IMR-90 (cell line): ENCODE measurements around the gene FGD5. TPM values are rescaled to one million over a fixed set of nuclear protein-coding genes. Genes with fewer than 3 reads are reported as not detected.

ENCODE experiments used
- ATAC-seq: fragments of 200-7000 bp; cut with Tn5 transposase; 2 replicates; pipeline ENCODE4 v1.9.1; 2020; ENCODE audit warnings: low read depth, mild to moderate bottlenecking, moderate library complexity
- BruUV-seq: library from RNA; stranded (reverse); fragments of 400-500 nt; replicated peaks from 2 replicates; lab custom pipeline; 2021; lab: Mats Ljungman, UMichigan
- CTCF ChIA-PET: fragments of 300-600 bp; formaldehyde crosslinking; extraction: SDS; loops from one replicate; lab custom pipeline; 2021; ENCODE audit warnings: antibody characterized with exemption; lab: Yijun Ruan, JAX
- POLR2A ChIA-PET: fragments of 300-600 bp; sonication (Branson Sonifier 250); formaldehyde crosslinking; loops from one replicate; lab custom pipeline; 2022; ENCODE audit warnings: antibody characterized with exemption; ENCODE audit not compliant: unreplicated experiment; lab: Charles Lee
- DNase-seq: peaks from one replicate; pipeline ENCODE4 v3.0.0; 2013
- H2AFZ ChIP-seq: replicated peaks from 2 replicates; pipeline ENCODE3; 2013; ENCODE audit warnings: low read length, mild to moderate bottlenecking; ENCODE audit not compliant: poor library complexity
- H2AK5ac ChIP-seq: 2 replicates; pipeline ENCODE4 v1.6.1; 2013; ENCODE audit warnings: low read depth, low read length, inconsistent platforms
- H2AK9ac ChIP-seq: replicated peaks from 2 replicates; pipeline ENCODE3; 2013; ENCODE audit warnings: mild to moderate bottlenecking, low read depth, low read length, moderate library complexity; ENCODE audit not compliant: poor library complexity
- H2BK120ac ChIP-seq: 2 replicates; pipeline ENCODE4 v1.6.1; 2013; ENCODE audit warnings: low read depth, low read length, inconsistent platforms
- H2BK15ac ChIP-seq: 3 replicates; pipeline ENCODE4 v1.6.1; 2013; ENCODE audit warnings: low read depth, low read length, inconsistent platforms
- H2BK20ac ChIP-seq: 2 replicates; pipeline ENCODE4 v1.6.1; 2013; ENCODE audit warnings: low read depth, mild to moderate bottlenecking, inconsistent platforms, low read length, moderate library complexity
- H2BK5ac ChIP-seq: 2 replicates; pipeline ENCODE4 v1.6.1; 2013; ENCODE audit warnings: mild to moderate bottlenecking, low read depth, low read length, inconsistent platforms; ENCODE audit not compliant: poor library complexity, severe bottlenecking
- H3K14ac ChIP-seq: replicated peaks from 2 replicates; pipeline ENCODE4 v1.6.1; 2013; ENCODE audit warnings: low read depth, low read length, inconsistent platforms
- H3K18ac ChIP-seq: 2 replicates; pipeline ENCODE4 v1.6.1; 2013; ENCODE audit warnings: low read depth, low read length, control low read depth
- H3K23ac ChIP-seq: 2 replicates; pipeline ENCODE4 v1.6.1; 2013; ENCODE audit warnings: low read depth, low read length, inconsistent platforms
- H3K27ac ChIP-seq: 2 replicates; pipeline ENCODE4 v1.5.1; 2013; ENCODE audit warnings: mild to moderate bottlenecking, control low read depth, low read length; ENCODE audit not compliant: insufficient read depth
- H3K27me3 ChIP-seq: 2 replicates; pipeline ENCODE4 v1.6.1; 2013; ENCODE audit warnings: low read length; ENCODE audit not compliant: control insufficient read depth, insufficient read depth
- H3K36me3 ChIP-seq: 2 replicates; pipeline ENCODE4 v1.6.1; 2013; ENCODE audit warnings: low read length, mixed read lengths; ENCODE audit not compliant: control insufficient read depth, insufficient read depth
- H3K4ac ChIP-seq: 2 replicates; pipeline ENCODE4 v1.6.1; 2013; ENCODE audit warnings: low read depth, low read length, inconsistent platforms
- H3K4me1 ChIP-seq: 2 replicates; pipeline ENCODE4 v1.6.1; 2013; ENCODE audit warnings: low read length, mixed read lengths; ENCODE audit not compliant: control insufficient read depth, insufficient read depth
- H3K4me2 ChIP-seq: 2 replicates; pipeline ENCODE4 v1.6.1; 2013; ENCODE audit warnings: low read depth, mild to moderate bottlenecking, control low read depth, low read length, moderate library complexity
- H3K4me3 ChIP-seq: 2 replicates; pipeline ENCODE4 v1.5.1; 2013; ENCODE audit warnings: low read depth, mild to moderate bottlenecking, control low read depth, low read length, moderate library complexity; ENCODE audit not compliant: insufficient read depth
- H3K56ac ChIP-seq: 2 replicates; pipeline ENCODE4 v1.6.1; 2013; ENCODE audit warnings: low read length, inconsistent platforms; ENCODE audit not compliant: insufficient read depth; ENCODE audit errors: extremely low read depth
- H3K79me1 ChIP-seq, 2 experiments: 2 replicates each; pipeline ENCODE4 v1.6.1; 2013; ENCODE audit warnings: low read length in 2 of 2, inconsistent platforms in 1 of 2, low read depth in 1 of 2
- H3K9ac ChIP-seq: 2 replicates; pipeline ENCODE4 v1.6.1; 2013; ENCODE audit warnings: low read depth, low read length, control low read depth
- H3K9me1 ChIP-seq: 2 replicates; pipeline ENCODE4 v1.6.1; 2013; ENCODE audit warnings: low read length, inconsistent platforms; ENCODE audit not compliant: insufficient read depth
- H3K9me3 ChIP-seq: 2 replicates; pipeline ENCODE4 v1.6.1; 2013; ENCODE audit warnings: low read length; ENCODE audit not compliant: control insufficient read depth, insufficient read depth
- H4K20me1 ChIP-seq: 2 replicates; pipeline ENCODE4 v1.6.1; 2013; ENCODE audit warnings: low read length, inconsistent platforms; ENCODE audit not compliant: insufficient read depth
- H4K5ac ChIP-seq: 2 replicates; pipeline ENCODE4 v1.6.1; 2013; ENCODE audit warnings: mild to moderate bottlenecking, low read depth, low read length, control low read depth
- H4K8ac ChIP-seq, 2 experiments: 2 replicates each; pipeline ENCODE4 v1.6.1; 2013; ENCODE audit warnings: low read depth in 2 of 2, low read length in 2 of 2, control low read depth in 1 of 2, inconsistent platforms in 1 of 2
- H4K91ac ChIP-seq: 2 replicates; pipeline ENCODE4 v1.6.1; 2013; ENCODE audit warnings: low read depth, low read length, inconsistent platforms; ENCODE audit not compliant: insufficient read depth
- BHLHE40 ChIP-seq: fragments of 150-350 bp; IDR thresholded peaks from 2 replicates; pipeline ENCODE4 v1.6.1; 2016; ENCODE audit warnings: mild to moderate bottlenecking, low read depth, low read length
- CEBPB ChIP-seq: IDR thresholded peaks from 2 replicates; pipeline ENCODE4 v1.6.1; 2012; ENCODE audit warnings: low read depth, low read length, improper control_type of control experiment
- CHD1 ChIP-seq: IDR thresholded peaks from 2 replicates; pipeline ENCODE4 v1.6.1; 2012; ENCODE audit warnings: low read depth, low read length, improper control_type of control experiment
- FOS ChIP-seq: fragments of 150-350 bp; IDR thresholded peaks from 2 replicates; pipeline ENCODE4 v1.6.1; 2016; ENCODE audit warnings: low read depth, low read length
- MAFK ChIP-seq: IDR thresholded peaks from 2 replicates; pipeline ENCODE4 v1.6.1; 2012; ENCODE audit warnings: low read depth, low read length, improper control_type of control experiment
- MAZ ChIP-seq: IDR thresholded peaks from 2 replicates; pipeline ENCODE4 v1.6.1; 2012; ENCODE audit warnings: low read depth, mild to moderate bottlenecking, low read length, improper control_type of control experiment, moderate library complexity, borderline replicate concordance
- MXI1 ChIP-seq: IDR thresholded peaks from 2 replicates; pipeline ENCODE4 v1.6.1; 2012; ENCODE audit warnings: low read depth, mild to moderate bottlenecking, low read length, moderate library complexity, borderline replicate concordance
- NFE2L2 ChIP-seq: fragments of 150-350 bp; IDR thresholded peaks from 2 replicates; pipeline ENCODE4 v1.6.1; 2016; ENCODE audit warnings: low read depth, mild to moderate bottlenecking, low read length
- POLR2A ChIP-seq: IDR thresholded peaks from 2 replicates; pipeline ENCODE4 v1.6.1; 2012; ENCODE audit warnings: mild to moderate bottlenecking, low read depth, low read length
- RFX5 ChIP-seq: IDR thresholded peaks from 2 replicates; pipeline ENCODE4 v1.8.0; 2012; ENCODE audit warnings: low read depth, mild to moderate bottlenecking, low read length, moderate library complexity
- SMC3 ChIP-seq: fragments of 150-350 bp; IDR thresholded peaks from 2 replicates; pipeline ENCODE4 v1.6.1; 2016; ENCODE audit warnings: low read depth, mild to moderate bottlenecking, antibody characterized with exemption, low read length, moderate library complexity
- WGBS, 2 experiments: methylation state at CpG; one replicate each; pipeline versions ENCODE4 v1.1.5 to v1.1.7; 2013; ENCODE audit warnings: missing lambda C conversion rate in 2 of 2; ENCODE audit not compliant: insufficient read length in 1 of 2; ENCODE audit errors: extremely low coverage in 2 of 2; 5-methylcytosine and 5-hydroxymethylcytosine counted together
- dilution Hi-C: fragments of 300-500 bp; cut with HindIII; formaldehyde crosslinking; loops from one replicate; pipeline ENCODE4 v1.14.3; 2018; ENCODE audit warnings: low sequenced_read_pairs; ENCODE audit not compliant: unreplicated experiment
- in situ Hi-C: fragments of 300-500 bp; cut with MboI; formaldehyde crosslinking; loops from 3 replicates; pipeline ENCODE4 v1.14.3; 2019; ENCODE audit warnings: low sequenced_read_pairs, inconsistent platforms, mixed read lengths
- intact Hi-C: fragments of 100-400 bp; cut with micrococcal nuclease; formaldehyde crosslinking; loops from 2 replicates; pipeline ENCODE4 v1.10.0; 2022
- polyA plus RNA-seq, 3 experiments: library from polyadenylated mRNA; depleted of rRNA; stranded (reverse); fragments of >200 nt; gene quantifications; 2 replicates each; pipeline ENCODE4 v1.2.3, GENCODE V29; 2012; ENCODE audit warnings: low replicate concordance in 1 of 3
- total RNA-seq: library from RNA; depleted of rRNA; stranded (reverse); fragments of >200 nt; gene quantifications from 2 replicates; pipeline ENCODE4 v1.2.3, GENCODE V29; 2012
- TF ChIP-seq, protein P1 (sequence below): fragments of 150-350 bp; IDR thresholded peaks from 2 replicates; pipeline ENCODE4 v1.6.1; 2016; ENCODE audit warnings: low read depth, mild to moderate bottlenecking, low read length, moderate library complexity, borderline replicate concordance
- TF ChIP-seq, protein P2 (sequence below): fragments of 150-350 bp; IDR thresholded peaks from 2 replicates; pipeline ENCODE4 v1.6.1; 2017; ENCODE audit warnings: mild to moderate bottlenecking, antibody characterized with exemption, low read length, low read depth

Gene FGD5
- total and polyA plus RNA-seq, 2 of the 4 experiments (the other 2 are of a cell fraction): not detected

DNA sequence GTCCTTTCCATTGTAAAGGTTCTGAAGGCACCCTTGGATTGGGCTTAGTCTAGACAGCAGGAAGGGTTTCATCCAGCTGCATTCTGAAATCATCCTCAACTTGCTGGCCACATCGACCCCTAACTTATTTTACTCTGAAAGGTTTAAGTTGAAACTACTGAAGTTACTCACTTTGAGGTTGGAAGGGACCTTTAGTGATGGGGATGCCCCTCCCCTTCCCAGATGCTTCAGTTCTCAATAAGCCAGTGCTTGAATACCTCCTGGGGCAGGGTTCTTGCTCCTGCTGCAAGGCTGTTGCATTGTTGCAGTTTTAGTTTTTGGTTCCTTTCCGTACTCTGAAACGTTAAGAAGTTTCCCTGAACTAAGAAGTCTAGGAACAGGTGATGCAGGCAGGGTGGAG, 26.4 kb downstream of the FGD5 start:
- no peaks in the 10 kb centered on the region for H3K4me1 ChIP-seq
- H2AK5ac ChIP-seq: no peak overlapping the region
- H3K4me3 ChIP-seq: no peak overlapping the region
- no peak overlapping the region for H2AK9ac ChIP-seq
- whole genome bisulfite sequencing, 2 experiments: 30% methylated on average over 2 of the region's 3 CpGs; no CpG with 5 or more reads in 1 of the 2 experiments
- H3K14ac ChIP-seq: no peak overlapping the region
- no peaks in the 10 kb centered on the region for H4K20me1 ChIP-seq
- ATAC-seq (no peak), DNase-seq (no peak)
- POLR2A ChIA-PET: no interaction called here
- H2BK5ac ChIP-seq: no peak overlapping the region
- in situ Hi-C loops: no loop called here
- no peak overlapping the region for H3K18ac ChIP-seq
- H3K23ac ChIP-seq: no peak overlapping the region
- no peak overlapping the region for H4K8ac ChIP-seq
- H3K56ac ChIP-seq: no peak overlapping the region
- no peaks in the 10 kb centered on the region for H3K9me3 ChIP-seq
- no peaks in the 10 kb centered on the region for H3K9me1 ChIP-seq
- H2BK15ac ChIP-seq: no peak overlapping the region
- H2AFZ ChIP-seq: no peak overlapping the region
- H2BK20ac ChIP-seq: no peak overlapping the region
- CTCF ChIA-PET: no interaction called here
- dilution Hi-C loops: no loop called here
- no peaks in the 10 kb centered on the region for H3K79me1 ChIP-seq
- no peak overlapping the region for H3K9ac ChIP-seq
- peaks cover 37% of the 10 kb centered on the region for H3K27me3 ChIP-seq
- no TSS peak for BruUV-seq
- intact Hi-C loops: no loop called here
- no peak overlapping the region for H4K5ac ChIP-seq
- H4K91ac ChIP-seq: no peak overlapping the region
- no peak overlapping the region for H3K4me2 ChIP-seq
- no peak overlapping the region for H3K27ac ChIP-seq
- H2BK120ac ChIP-seq: no peak overlapping the region
- no peaks in the 10 kb centered on the region for H3K36me3 ChIP-seq
- no peak overlapping the region for H3K4ac ChIP-seq
- TF ChIP-seq CHD1 (no peak), MAZ (no peak), NFE2L2 (no peak), SMC3 (no peak), RFX5 (no peak), CEBPB (no peak), FOS (no peak), MAFK (no peak), MXI1 (no peak), POLR2A (no peak), BHLHE40 (no peak)
- TF ChIP-seq, protein P1, sequence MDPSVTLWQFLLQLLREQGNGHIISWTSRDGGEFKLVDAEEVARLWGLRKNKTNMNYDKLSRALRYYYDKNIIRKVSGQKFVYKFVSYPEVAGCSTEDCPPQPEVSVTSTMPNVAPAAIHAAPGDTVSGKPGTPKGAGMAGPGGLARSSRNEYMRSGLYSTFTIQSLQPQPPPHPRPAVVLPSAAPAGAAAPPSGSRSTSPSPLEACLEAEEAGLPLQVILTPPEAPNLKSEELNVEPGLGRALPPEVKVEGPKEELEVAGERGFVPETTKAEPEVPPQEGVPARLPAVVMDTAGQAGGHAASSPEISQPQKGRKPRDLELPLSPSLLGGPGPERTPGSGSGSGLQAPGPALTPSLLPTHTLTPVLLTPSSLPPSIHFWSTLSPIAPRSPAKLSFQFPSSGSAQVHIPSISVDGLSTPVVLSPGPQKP: no peak
- TF ChIP-seq, protein P2, sequence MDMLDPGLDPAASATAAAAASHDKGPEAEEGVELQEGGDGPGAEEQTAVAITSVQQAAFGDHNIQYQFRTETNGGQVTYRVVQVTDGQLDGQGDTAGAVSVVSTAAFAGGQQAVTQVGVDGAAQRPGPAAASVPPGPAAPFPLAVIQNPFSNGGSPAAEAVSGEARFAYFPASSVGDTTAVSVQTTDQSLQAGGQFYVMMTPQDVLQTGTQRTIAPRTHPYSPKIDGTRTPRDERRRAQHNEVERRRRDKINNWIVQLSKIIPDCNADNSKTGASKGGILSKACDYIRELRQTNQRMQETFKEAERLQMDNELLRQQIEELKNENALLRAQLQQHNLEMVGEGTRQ: no peak
